Progenitor cell of endocrine pancreas (in vitro differentiated cells): Measurements from ENCODE around the gene TMEM120B. TPM values are rescaled to one million over a fixed set of nuclear protein-coding genes. Genes with fewer than 3 reads are reported as not detected.

Experiments used
- DNase-seq: peaks from one replicate; pipeline ENCODE4 v3.0.0; 2021; ENCODE audit warnings: low spot score; ENCODE audit not compliant: unreplicated experiment
- H3K27ac Mint-ChIP-seq: 2 replicates; pipeline ENCODE4 v1.8.0; 2021; ENCODE audit warnings: mild to moderate bottlenecking, moderate library complexity, mixed read lengths
- H3K27me3 Mint-ChIP-seq: 2 replicates; pipeline ENCODE4 v1.8.0; 2021; ENCODE audit warnings: mixed read lengths
- H3K36me3 Mint-ChIP-seq: 2 replicates; pipeline ENCODE4 v1.8.0; 2022; ENCODE audit warnings: mixed read lengths; ENCODE audit not compliant: insufficient read depth
- H3K4me1 Mint-ChIP-seq: 2 replicates; pipeline ENCODE4 v1.8.0; 2021; ENCODE audit warnings: low read depth, mixed read lengths
- H3K4me3 Mint-ChIP-seq: 2 replicates; pipeline ENCODE4 v1.8.0; 2021; ENCODE audit warnings: low read depth, mild to moderate bottlenecking, moderate library complexity, mixed read lengths
- H3K9me3 Mint-ChIP-seq: 2 replicates; pipeline ENCODE4 v1.8.0; 2021; ENCODE audit warnings: low read depth, mixed read lengths
- total RNA-seq: library from RNA; stranded (reverse); gene quantifications from 2 replicates; pipeline ENCODE4 v1.2.1, GENCODE V29; 2021
- TF ChIP-seq, protein P1 (sequence below): fragments of 200-600 bp; sonication (generic); IDR thresholded peaks from one replicate; pipeline ENCODE4 v1.5.0; 2021; ENCODE audit warnings: antibody characterized with exemption, mild to moderate bottlenecking; ENCODE audit not compliant: unreplicated experiment

Gene TMEM120B
- total RNA-seq, 1 donor from 2014 or later = 16.1 TPM

DNA sequence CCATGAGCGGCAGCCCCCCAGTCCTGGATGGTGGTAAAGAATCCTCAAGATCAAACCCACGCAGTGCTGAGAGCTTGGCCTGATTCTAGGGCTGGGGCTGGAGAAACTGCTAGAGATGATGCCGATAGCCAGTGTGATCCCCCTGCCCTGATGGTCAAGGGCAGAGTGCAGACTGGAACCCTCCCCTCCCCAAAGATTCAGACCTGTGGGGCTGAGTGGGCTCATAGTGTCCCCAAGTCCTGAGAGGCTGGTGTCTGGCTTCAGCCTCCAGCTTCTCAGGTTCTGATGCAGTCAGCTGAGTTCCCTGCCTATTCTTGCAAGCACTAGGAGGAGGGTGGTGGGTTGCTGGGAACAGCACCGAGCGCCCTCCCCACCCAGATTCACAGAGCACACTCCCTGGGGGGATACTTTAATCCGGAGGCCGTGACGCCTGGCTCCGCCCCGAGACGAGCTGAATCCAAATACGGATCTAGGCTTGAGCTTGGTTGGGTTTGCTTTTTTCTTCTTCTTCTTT, 69.0 kb downstream of the TMEM120B start:
- no peak for DNase-seq
- Mint-ChIP-seq H3K9me3 (no peaks in the 10 kb centered on the region), H3K27me3 (no peaks in the 10 kb centered on the region), H3K4me1 (peaks cover 4% of the 10 kb centered on the region), H3K4me3 (no peak overlapping the region), H3K36me3 (peaks cover 1% of the 10 kb centered on the region), H3K27ac (no peak overlapping the region)
- TF ChIP-seq, protein P1, sequence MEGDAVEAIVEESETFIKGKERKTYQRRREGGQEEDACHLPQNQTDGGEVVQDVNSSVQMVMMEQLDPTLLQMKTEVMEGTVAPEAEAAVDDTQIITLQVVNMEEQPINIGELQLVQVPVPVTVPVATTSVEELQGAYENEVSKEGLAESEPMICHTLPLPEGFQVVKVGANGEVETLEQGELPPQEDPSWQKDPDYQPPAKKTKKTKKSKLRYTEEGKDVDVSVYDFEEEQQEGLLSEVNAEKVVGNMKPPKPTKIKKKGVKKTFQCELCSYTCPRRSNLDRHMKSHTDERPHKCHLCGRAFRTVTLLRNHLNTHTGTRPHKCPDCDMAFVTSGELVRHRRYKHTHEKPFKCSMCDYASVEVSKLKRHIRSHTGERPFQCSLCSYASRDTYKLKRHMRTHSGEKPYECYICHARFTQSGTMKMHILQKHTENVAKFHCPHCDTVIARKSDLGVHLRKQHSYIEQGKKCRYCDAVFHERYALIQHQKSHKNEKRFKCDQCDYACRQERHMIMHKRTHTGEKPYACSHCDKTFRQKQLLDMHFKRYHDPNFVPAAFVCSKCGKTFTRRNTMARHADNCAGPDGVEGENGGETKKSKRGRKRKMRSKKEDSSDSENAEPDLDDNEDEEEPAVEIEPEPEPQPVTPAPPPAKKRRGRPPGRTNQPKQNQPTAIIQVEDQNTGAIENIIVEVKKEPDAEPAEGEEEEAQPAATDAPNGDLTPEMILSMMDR = no peak

DNA sequence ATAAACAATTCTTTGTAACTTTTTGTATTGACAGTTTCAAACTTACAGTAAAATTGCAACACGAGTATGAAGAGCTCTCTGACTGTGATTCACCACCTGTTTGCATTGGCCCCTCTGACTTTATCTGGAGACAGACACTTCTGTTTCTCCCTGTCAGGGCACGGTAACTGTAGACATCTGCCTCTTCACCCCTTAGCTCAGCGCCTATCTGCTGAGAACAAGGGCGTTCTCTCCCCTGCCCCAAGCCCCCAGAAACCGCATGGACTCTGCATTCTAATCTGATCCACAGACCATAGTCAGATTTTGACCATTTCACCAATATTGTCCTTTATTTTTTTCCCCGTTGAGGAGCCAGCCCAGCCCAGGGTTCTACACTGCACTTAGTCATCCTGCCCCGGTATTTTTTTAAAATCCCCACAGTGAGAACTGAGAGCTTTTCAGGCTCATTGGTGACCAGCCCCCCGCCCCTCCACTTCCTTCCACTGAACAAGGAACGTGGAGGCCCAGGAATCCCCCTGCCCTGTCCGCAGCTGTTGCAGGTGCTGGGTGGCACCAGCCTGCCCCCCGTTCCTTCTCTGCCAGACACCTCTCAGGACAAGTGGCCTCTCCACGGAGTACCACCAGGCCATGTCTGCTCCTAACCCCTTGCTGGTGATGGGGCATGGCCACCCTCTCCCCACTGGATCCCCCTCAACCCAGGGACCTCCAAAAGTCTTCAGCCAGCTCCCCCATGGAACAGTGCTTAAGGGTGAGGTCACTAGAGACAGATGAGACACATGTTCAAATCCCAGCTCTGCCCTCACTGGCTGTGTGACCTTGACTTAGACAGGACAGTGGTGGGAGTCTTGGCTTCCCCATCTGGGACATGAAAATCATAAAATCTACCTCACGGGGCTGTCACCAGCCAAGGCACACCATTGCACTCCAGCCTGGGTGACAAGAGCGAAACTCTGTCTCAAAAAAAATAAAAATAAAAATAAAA, 69.7 kb downstream of the TMEM120B start:
- TF ChIP-seq, protein P1 = no peak
- H3K27me3 Mint-ChIP-seq = no peaks in the 10 kb centered on the region
- H3K4me3 Mint-ChIP-seq = no peak overlapping the region
- peaks cover 4% of the 10 kb centered on the region for H3K4me1 Mint-ChIP-seq
- no peak for DNase-seq
- no peak overlapping the region for H3K27ac Mint-ChIP-seq
- no peaks in the 10 kb centered on the region for H3K9me3 Mint-ChIP-seq
- peaks cover 1% of the 10 kb centered on the region for H3K36me3 Mint-ChIP-seq

DNA sequence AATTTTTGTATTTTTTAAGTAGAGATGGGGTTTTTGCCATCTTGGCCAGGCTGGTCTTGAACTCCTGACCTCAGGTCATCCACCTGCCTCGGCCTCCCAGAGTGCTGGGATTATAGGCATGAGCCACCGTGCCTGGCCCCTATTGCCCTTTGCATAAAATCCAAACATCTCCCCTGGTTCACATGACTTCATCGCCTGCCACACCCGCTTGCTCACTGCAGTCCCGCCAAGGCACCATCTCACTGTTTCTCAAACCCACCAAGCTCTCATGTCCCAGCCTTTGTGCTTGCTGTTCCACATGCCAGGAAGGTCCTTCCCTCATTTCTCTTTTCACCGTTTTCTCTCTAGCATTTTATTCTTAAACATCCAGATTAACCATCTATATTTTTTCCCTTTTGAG, 71.2 kb downstream of the TMEM120B start:
- Mint-ChIP-seq H3K27ac (no peak overlapping the region), H3K4me1 (peaks cover 4% of the 10 kb centered on the region), H3K4me3 (no peak overlapping the region), H3K9me3 (no peaks in the 10 kb centered on the region), H3K36me3 (peaks cover 1% of the 10 kb centered on the region), H3K27me3 (no peaks in the 10 kb centered on the region)
- TF ChIP-seq, protein P1 = no peak
- no peak for DNase-seq

DNA sequence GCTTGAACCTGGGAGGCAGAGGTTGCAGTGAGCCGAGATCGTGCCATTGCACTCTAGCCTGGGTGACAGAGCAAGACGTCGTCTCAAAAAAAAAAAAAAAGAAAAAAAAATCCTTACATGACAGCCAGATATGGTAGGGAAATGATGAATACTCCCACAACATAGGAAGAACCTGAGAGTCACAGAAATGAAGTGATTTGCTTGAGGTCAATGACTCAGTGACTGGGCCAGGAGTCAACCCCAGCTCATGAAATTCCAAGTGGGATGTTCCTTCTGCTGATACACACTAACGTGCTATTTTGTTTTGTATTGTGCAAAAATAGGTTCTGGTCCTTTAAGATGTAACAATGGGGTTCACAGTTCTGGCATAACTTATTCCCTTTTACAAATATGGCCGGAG, 71.9 kb downstream of the TMEM120B start:
- H3K4me1 Mint-ChIP-seq = peaks cover 4% of the 10 kb centered on the region
- peaks cover 1% of the 10 kb centered on the region for H3K36me3 Mint-ChIP-seq
- no peak overlapping the region for H3K27ac Mint-ChIP-seq
- H3K4me3 Mint-ChIP-seq = no peak overlapping the region
- TF ChIP-seq, protein P1 = no peak
- no peaks in the 10 kb centered on the region for H3K27me3 Mint-ChIP-seq
- no peaks in the 10 kb centered on the region for H3K9me3 Mint-ChIP-seq
- no peak for DNase-seq

DNA sequence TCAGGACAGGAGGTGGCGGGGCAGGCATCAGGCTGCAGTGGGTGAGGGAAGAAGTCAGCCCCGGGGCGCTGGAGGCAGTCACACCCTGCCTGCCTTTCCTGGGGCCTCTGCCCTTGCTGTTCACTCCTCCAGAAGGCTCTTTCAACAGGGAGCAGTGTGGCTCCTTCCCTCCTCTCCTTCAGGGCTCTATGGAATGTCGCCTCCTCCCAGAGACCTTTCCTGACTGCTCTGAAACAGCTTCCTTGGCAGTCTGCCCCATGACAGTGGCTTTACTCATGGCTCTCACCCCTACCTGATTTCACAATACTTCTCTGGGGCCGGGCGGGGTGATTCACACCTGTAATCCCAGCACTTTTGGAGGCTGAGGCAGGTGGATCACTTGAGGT, 73.9 kb downstream of the TMEM120B start:
- Mint-ChIP-seq H3K36me3 (no peaks in the 10 kb centered on the region), H3K27ac (no peak overlapping the region), H3K4me3 (no peak overlapping the region), H3K9me3 (no peaks in the 10 kb centered on the region), H3K27me3 (peaks cover 4% of the 10 kb centered on the region), H3K4me1 (peaks cover 4% of the 10 kb centered on the region)
- DNase-seq = no peak
- TF ChIP-seq, protein P1 = no peak
